HG02840 (cell line): Measurements from ENCODE around the gene SLAMF6.
"Not testable (repeated sequence)": the region's sequence is repeated elsewhere in the genome, so short reads cannot be mapped to it uniquely, and the experiment has no call there.

Source experiments
- ATAC-seq: cut with Tn5 transposase; IDR thresholded peaks from one replicate; pipeline ENCODE4 v1.9.1; 2021; ENCODE audit warnings: mild to moderate bottlenecking, moderate library complexity, moderate number of reproducible peaks; ENCODE audit not compliant: unreplicated experiment, low FRiP score

Gene SLAMF6

DNA sequence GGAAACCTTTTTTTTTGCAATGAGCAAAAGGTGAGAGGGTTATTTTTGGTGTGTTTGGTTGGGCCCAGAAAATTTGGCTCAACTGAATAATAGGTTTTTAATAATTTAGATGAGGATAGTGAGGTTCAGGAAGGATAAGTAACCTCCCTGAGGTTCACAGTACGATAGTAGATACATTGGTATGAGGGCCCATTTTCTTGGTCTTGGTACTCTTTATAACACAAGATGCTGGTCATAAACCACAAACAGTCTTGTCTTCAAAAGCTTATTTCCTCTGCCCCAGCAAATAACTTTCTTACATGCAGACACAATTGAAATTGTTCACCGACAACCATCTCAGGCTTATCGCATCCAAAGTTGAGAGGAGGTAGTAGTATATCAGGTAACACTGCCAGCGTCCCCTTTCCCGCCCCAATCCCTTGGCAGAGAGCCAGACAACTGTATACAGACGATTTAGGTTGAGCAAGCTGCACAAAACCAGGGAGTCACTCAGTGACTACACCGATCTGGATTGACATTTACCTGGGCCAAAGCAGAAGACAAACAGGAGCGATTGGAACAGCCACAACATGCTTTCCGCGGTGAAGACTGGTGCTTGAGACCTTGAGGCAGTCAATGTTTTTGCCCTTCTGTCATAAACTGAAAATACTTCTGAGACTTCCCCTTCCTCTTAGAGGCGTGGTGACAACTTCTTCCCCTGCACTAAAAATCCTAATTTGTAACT lies at the start of gene SLAMF6:
Gene SLAMF6 (minus strand): TSS at position 634 of the 724 bp plus-strand sequence. CDS start 63 bp downstream, at position 571.
- ATAC-seq, result no peak

DNA sequence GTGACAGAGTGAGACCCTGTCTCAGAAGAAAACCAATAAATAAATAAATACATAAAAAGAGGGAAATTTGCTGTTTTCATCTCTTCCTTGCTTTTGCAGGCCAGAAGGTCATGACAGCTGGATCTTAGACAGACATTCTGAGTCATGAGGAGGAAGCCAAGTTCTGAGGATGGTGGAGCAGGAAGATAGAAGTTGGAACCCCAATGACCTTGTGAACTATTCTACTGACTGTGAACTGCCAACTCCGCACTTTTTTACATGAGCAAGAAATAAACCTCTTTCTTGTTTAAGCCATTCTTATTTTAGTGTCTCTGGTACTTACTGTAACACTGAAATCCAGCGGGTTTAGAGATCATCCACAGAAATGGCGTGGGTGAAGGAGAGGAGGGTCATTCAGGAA lies 47.8 kb upstream of the SLAMF6 start:
- no peak for ATAC-seq

- no peak for ATAC-seq
Measured at GRCh38 chr1:160569806-160570205, 46.8 kb upstream of the SLAMF6 start.

GRCh38 chr1:160567858-160568682 lies 45.0 kb upstream of the SLAMF6 start:
- no peak for ATAC-seq

GRCh38 chr1:160567341-160567740 lies 44.3 kb upstream of the SLAMF6 start:
- no peak for ATAC-seq

DNA sequence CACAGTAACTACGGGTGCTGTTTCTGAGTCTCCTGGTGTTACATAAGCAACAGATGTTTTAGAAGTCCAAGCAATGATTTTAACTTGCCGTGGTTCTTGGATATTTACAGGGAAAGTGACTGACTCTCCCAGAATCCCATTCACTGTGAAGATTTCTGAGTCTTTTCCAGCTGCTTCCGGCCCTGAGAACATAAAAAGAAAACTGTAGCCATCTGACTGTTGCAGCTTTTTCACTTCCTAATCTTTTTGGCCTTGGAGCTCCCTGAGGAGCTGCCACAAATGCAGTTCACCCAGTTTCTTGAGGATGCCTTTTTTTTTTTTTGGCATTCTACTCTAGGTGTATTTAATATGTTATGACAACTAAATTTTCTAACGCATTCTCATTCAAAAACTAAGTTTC lies 42.5 kb upstream of the SLAMF6 start:
- ATAC-seq, result no peak

DNA sequence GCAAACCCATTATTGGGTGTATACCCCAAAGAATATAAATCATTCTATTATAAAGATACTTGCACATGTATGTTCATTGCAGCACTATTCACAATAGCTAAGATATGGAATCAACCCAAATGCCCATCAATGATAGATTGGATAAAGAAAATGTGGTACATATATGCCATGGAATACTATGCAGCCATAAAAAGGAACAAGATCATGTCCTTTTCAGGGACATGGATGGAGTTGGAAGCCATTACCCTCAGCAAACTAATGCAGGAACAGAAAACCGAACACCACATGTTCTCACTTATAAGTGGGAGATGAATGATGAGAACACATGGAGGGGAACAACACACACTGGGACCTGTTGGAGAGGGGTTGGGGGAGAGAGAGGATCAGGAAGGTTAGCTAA lies 40.2 kb upstream of the SLAMF6 start:
- ATAC-seq, result not testable (repeated sequence)

DNA sequence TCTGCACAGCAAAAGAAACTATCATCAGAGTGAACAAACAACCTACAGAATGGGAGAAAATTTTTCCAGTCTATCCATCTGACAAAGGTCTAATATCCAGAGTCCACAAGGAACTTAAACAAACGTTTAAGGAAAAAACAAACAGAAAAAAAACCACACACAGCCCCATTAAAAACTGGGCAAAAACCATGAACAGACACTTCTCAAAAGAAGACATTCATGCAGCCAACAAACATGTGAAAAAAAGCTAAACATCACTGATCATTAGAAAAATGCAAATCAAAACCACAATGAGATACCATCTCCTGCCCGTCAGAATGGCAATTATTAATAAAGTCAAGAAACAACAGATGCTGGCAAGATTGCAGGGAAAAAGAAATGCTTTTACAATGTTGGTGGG lies 39.7 kb upstream of the SLAMF6 start:
- not testable (repeated sequence) for ATAC-seq

GRCh38 chr1:160560806-160561205 lies 37.8 kb upstream of the SLAMF6 start:
- ATAC-seq, result no peak

GRCh38 chr1:160560045-160560705 lies 37.1 kb upstream of the SLAMF6 start:
- no peak for ATAC-seq

GRCh38 chr1:160559437-160559836 lies 36.4 kb upstream of the SLAMF6 start:
- ATAC-seq, result not testable (repeated sequence)

- no peak for ATAC-seq
Measured at GRCh38 chr1:160558660-160559380, 35.8 kb upstream of the SLAMF6 start.

- ATAC-seq, result no peak
Measured at GRCh38 chr1:160553778-160554177, 30.7 kb upstream of the SLAMF6 start.

GRCh38 chr1:160552425-160552824 lies 29.4 kb upstream of the SLAMF6 start:
- no peak for ATAC-seq

- no peak for ATAC-seq
Measured at GRCh38 chr1:160550572-160551034, 27.5 kb upstream of the SLAMF6 start.

GRCh38 chr1:160549665-160550006 lies 26.6 kb upstream of the SLAMF6 start:
- no peak for ATAC-seq

GRCh38 chr1:160548960-160549664 lies 26.1 kb upstream of the SLAMF6 start:
- no peak for ATAC-seq

- no peak for ATAC-seq
Measured at GRCh38 chr1:160548183-160548582, 25.1 kb upstream of the SLAMF6 start.

DNA sequence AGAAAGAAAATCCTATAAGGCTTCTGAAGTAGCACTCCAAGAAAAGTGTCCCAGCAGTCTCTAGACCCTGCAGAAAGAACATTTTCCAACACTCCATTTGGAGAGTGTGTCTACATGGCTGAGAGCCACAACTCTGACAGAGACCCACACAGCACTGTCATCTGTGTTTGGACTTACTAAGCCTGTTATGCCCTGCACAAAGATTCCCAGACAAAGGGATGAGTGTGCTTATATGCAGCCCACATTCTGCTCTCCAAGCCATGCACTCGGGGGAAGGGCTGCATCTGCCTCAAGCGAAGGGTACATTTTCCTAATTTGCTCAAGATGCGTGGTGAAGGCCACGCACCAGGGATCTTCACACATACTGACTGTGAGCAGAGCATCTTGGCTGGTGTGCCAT lies 24.4 kb upstream of the SLAMF6 start:
- ATAC-seq, result no peak

GRCh38 chr1:160546942-160547341 lies 23.9 kb upstream of the SLAMF6 start:
- no peak for ATAC-seq
